ENCODE results near the gene GPRASP3. TPM values are rescaled to one million over a fixed set of nuclear protein-coding genes. Genes with fewer than 3 reads are reported as not detected.

The GPRASP3 gene
- total and polyA plus RNA-seq, 4 donors: 0.47 to 3.5 (median 1.9) TPM

GRCh38 chrX:102712216-102712966 lies 8.2 kb upstream of the GPRASP3 start, which contains the start of gene GPRASP2 (continued):
- TF ChIP-seq, protein P1, sequence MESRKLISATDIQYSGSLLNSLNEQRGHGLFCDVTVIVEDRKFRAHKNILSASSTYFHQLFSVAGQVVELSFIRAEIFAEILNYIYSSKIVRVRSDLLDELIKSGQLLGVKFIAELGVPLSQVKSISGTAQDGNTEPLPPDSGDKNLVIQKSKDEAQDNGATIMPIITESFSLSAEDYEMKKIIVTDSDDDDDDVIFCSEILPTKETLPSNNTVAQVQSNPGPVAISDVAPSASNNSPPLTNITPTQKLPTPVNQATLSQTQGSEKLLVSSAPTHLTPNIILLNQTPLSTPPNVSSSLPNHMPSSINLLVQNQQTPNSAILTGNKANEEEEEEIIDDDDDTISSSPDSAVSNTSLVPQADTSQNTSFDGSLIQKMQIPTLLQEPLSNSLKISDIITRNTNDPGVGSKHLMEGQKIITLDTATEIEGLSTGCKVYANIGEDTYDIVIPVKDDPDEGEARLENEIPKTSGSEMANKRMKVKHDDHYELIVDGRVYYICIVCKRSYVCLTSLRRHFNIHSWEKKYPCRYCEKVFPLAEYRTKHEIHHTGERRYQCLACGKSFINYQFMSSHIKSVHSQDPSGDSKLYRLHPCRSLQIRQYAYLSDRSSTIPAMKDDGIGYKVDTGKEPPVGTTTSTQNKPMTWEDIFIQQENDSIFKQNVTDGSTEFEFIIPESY (IDR thresholded peaks at IDR 0.05): no peak

- 3% methylated on average over 23 of the region's 23 CpGs for WGBS
Measured at GRCh38 chrX:102712981-102713625, 7.4 kb upstream of the GPRASP3 start.

More at GRCh38 chrX:102712981-102713625, 7.4 kb upstream of the GPRASP3 start:
- H3K9ac ChIP-seq (ENCODE audit: low read depth in 1 of 2, low read length in 2 of 2): peak overlapping the region; percentile 66 to 83
- TF ChIP-seq HNF4A (conservative IDR thresholded peaks at IDR 0.05): no peak
- peak; percentile 67 to 73 for TF ChIP-seq RAD21 (IDR thresholded peaks at IDR 0.05)
- no peak for TF ChIP-seq NR2F2 (IDR thresholded peaks at IDR 0.05)
- peak; percentile 50 for TF ChIP-seq YY1 (IDR thresholded peaks at IDR 0.05)
- TF ChIP-seq, protein P2, sequence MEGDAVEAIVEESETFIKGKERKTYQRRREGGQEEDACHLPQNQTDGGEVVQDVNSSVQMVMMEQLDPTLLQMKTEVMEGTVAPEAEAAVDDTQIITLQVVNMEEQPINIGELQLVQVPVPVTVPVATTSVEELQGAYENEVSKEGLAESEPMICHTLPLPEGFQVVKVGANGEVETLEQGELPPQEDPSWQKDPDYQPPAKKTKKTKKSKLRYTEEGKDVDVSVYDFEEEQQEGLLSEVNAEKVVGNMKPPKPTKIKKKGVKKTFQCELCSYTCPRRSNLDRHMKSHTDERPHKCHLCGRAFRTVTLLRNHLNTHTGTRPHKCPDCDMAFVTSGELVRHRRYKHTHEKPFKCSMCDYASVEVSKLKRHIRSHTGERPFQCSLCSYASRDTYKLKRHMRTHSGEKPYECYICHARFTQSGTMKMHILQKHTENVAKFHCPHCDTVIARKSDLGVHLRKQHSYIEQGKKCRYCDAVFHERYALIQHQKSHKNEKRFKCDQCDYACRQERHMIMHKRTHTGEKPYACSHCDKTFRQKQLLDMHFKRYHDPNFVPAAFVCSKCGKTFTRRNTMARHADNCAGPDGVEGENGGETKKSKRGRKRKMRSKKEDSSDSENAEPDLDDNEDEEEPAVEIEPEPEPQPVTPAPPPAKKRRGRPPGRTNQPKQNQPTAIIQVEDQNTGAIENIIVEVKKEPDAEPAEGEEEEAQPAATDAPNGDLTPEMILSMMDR (IDR thresholded peaks at IDR 0.05; ENCODE audit: low read depth, low read length, missing input control): peak; percentile 62
- peak; percentile 28 for TF ChIP-seq REST (IDR thresholded peaks at IDR 0.05)
- TF ChIP-seq FOXA2 (IDR thresholded peaks at IDR 0.05): no peak
- H3K4me3 ChIP-seq (ENCODE audit: low read depth in 1 of 3, low read length in 3 of 3): peak overlapping the region; percentile 74 to 81 (median 74)
- H3K27me3 ChIP-seq (ENCODE audit: control insufficient read depth in 4 of 4, insufficient read depth in 4 of 4, low read length in 3 of 4): no peaks in the 10 kb centered on the region
- peak; percentile 43 for DNase-seq (ENCODE audit: low spot score)
- H3K4me1 ChIP-seq (ENCODE audit: control insufficient read depth in 4 of 4, insufficient read depth in 4 of 4, low read length in 3 of 4): peaks cover 0 to 4% (median under 1%) of the 10 kb centered on the region in 4 donors
- H3K27ac ChIP-seq (ENCODE audit: low read depth in 1 of 2, low read length in 2 of 2): peak overlapping the region; percentile 82 to 94
- H3K9me3 ChIP-seq (ENCODE audit: control insufficient read depth in 4 of 4, low read length in 3 of 4): no peaks in the 10 kb centered on the region
- H3K36me3 ChIP-seq (ENCODE audit: control insufficient read depth in 4 of 4, insufficient read depth in 3 of 4, low read depth in 1 of 4, low read length in 3 of 4): no peaks in the 10 kb centered on the region

Measured in liver (tissue), 9 donors.